Upper lobe of right lung (tissue), 1 donor: ENCODE results near the gene TOMM22. TPM values are rescaled to one million over a fixed set of nuclear protein-coding genes. Genes with fewer than 3 reads are reported as not detected.

Experiments
- ATAC-seq: fragments of 200-7000 bp; cut with Tn5 transposase; one replicate; pipeline ENCODE4 v1.9.1; 2020; ENCODE audit warnings: mild to moderate bottlenecking, moderate library complexity
- DNase-seq: peaks from one replicate; pipeline ENCODE4 v3.0.0-alpha.2; 2020
- H3K27ac ChIP-seq: fragments of 200-600 bp; one replicate; pipeline ENCODE4 v1.8.0; 2022
- H3K27me3 ChIP-seq: fragments of 200-600 bp; one replicate; pipeline ENCODE4 v1.8.0; 2022; ENCODE audit warnings: mild to moderate bottlenecking
- H3K36me3 ChIP-seq: fragments of 200-600 bp; one replicate; pipeline ENCODE4 v1.8.0; 2022
- H3K4me1 ChIP-seq: fragments of 200-600 bp; one replicate; pipeline ENCODE4 v1.8.0; 2022
- H3K4me3 ChIP-seq: fragments of 200-600 bp; one replicate; pipeline ENCODE4 v1.8.0; 2022; ENCODE audit warnings: mild to moderate bottlenecking
- H3K9me3 ChIP-seq: fragments of 200-600 bp; one replicate; pipeline ENCODE4 v1.8.0; 2022
- intact Hi-C: fragments of 100-400 bp; cut with DNase I; formaldehyde crosslinking; loops from one replicate; pipeline ENCODE4 v1.11.0; 2022
- total RNA-seq: library from RNA; stranded (reverse); fragmentation: NEBNext Ultra II Directional; extraction: Animal tissue kit (Norgen Biotek cat#: 25700); gene quantifications from one replicate; pipeline ENCODE4 v1.2.1, GENCODE V29; 2021
- TF ChIP-seq, protein P1 (sequence below): fragments of 200-600 bp; IDR thresholded peaks from one replicate; pipeline ENCODE4 v1.8.0; 2022; ENCODE audit warnings: antibody characterized with exemption
- donor health status: DM: no; HTN: yes; CAD: no; lungs with severe emphysema.

TOMM22 gene
- total RNA-seq, 1 donor from 2014 or later = 51.6 TPM

DNA sequence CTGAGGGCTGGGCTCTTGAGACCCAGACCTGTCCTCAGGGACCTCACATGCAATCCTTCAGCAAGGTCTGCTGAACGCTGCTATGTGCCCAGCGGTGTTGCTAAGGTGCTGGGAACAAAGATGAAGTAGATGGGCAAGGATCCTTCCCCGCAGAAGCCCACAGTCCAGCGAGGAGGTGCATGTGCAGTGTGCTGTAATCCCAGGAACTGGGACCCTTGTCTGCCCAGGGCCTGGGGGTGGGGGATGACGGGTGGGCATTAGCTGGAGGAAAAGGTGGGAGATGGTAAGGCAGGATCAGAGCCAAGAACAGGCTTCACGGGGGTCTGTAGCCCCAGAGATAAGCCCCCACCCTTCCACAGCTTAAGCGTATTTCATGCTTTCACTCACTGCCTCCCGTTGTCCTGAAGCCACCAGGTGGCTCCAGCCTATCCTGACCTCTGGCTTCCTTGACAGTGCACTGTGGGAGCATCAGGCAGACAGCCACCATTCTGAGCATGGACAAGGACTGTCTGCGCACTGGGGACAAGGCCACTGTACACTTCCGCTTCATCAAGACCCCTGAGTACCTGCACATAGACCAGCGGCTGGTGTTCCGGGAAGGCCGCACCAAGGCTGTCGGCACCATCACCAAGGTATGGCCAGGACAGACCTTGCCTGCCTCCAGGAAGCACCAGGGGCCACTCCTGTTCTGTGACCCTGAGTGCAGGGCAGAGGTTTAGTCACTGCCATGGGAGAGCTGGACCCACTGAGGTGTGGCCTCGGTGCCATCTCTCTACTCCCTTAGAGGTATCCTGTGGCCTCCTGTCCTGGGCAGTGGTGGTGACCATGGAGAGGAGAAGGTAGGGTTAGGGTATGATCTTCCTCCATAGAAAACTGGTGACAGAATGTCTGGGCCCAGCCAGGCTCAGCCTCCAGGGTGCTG, 46.0 kb downstream of the TOMM22 start:
- H3K27ac ChIP-seq = no peak overlapping the region
- peaks cover under 1% of the 10 kb centered on the region for H3K4me1 ChIP-seq
- intact Hi-C loops = no loop called here
- H3K4me3 ChIP-seq = no peak overlapping the region
- TF ChIP-seq, protein P1, sequence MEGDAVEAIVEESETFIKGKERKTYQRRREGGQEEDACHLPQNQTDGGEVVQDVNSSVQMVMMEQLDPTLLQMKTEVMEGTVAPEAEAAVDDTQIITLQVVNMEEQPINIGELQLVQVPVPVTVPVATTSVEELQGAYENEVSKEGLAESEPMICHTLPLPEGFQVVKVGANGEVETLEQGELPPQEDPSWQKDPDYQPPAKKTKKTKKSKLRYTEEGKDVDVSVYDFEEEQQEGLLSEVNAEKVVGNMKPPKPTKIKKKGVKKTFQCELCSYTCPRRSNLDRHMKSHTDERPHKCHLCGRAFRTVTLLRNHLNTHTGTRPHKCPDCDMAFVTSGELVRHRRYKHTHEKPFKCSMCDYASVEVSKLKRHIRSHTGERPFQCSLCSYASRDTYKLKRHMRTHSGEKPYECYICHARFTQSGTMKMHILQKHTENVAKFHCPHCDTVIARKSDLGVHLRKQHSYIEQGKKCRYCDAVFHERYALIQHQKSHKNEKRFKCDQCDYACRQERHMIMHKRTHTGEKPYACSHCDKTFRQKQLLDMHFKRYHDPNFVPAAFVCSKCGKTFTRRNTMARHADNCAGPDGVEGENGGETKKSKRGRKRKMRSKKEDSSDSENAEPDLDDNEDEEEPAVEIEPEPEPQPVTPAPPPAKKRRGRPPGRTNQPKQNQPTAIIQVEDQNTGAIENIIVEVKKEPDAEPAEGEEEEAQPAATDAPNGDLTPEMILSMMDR = no peak
- no peaks in the 10 kb centered on the region for H3K9me3 ChIP-seq
- DNase-seq (no peak), ATAC-seq (no peak)
- peaks cover 92% of the 10 kb centered on the region for H3K36me3 ChIP-seq
- no peaks in the 10 kb centered on the region for H3K27me3 ChIP-seq

DNA sequence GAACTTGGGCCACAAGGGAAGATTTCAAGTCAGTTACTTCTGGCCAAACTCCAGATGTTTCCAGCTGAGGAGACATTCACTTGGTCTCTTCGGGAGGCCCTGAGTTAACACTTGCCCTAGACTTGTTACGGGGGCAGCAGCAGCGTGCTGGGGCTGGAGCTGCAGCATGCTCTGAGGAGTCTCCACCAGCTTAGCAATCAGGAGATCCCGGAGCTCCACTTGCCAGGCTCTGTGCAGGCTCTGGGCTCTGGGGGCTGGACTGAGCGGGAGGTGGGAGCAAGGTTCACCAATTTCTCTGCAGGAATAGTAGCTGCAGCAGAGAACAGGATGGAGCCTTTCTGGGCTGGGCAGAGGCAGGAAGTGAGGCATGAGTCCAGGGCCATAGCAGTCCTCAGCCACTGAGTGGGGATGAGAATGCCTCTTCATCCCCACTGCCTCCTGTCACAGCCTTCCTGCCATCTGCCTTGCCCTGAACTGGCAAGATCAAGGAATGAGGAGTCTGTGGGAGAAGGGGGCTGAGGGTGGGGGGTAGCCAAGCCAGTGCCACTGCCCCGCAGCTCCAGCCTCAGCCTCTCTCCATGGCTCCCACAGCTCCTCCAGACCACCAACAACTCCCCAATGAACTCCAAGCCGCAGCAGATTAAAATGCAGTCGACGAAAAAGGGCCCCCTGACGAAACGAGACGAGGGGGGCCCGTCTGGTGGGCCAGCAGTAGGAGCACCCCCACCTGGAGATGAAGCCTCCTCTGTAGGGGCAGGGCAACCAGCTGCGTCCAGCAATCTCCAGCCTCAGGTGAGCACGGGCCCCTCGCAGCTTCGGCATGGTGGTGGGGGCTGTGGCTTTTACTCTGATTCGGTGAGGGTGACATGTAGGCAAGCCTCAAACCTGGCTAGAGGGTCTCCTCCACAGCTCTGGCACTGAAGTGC, 47.4 kb downstream of the TOMM22 start:
- Histone ChIP-seq H3K4me3 (no peak overlapping the region), H3K36me3 (peaks cover 79% of the 10 kb centered on the region), H3K27me3 (no peaks in the 10 kb centered on the region), H3K27ac (no peak overlapping the region), H3K4me1 (peaks cover 9% of the 10 kb centered on the region), H3K9me3 (no peaks in the 10 kb centered on the region)
- no peak for ATAC-seq
- TF ChIP-seq, protein P1 = no peak
- no peak for DNase-seq
- intact Hi-C loops = no loop called here

DNA sequence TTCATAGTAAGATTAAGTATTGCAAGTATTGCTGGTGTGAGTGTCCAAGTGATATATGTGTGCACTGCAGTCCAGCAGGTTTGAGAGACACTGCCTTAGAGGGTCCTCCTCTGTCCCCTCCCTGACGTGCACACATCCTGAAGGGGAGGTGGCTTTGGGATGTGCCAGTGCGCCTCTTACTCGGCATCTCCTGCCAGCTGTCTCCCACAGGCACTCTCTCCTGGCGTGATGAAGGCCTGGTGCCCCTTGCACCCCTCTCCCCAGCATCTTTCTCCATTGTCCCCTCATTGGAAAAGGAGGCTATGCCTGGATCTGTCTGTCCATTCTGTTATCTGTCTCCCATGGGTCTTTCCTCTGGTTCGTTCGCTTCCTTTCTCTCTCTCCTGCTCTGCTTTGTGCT, 48.2 kb downstream of the TOMM22 start:
- intact Hi-C loops = no loop called here
- H3K4me3 ChIP-seq = no peak overlapping the region
- TF ChIP-seq, protein P1 = no peak

DNA sequence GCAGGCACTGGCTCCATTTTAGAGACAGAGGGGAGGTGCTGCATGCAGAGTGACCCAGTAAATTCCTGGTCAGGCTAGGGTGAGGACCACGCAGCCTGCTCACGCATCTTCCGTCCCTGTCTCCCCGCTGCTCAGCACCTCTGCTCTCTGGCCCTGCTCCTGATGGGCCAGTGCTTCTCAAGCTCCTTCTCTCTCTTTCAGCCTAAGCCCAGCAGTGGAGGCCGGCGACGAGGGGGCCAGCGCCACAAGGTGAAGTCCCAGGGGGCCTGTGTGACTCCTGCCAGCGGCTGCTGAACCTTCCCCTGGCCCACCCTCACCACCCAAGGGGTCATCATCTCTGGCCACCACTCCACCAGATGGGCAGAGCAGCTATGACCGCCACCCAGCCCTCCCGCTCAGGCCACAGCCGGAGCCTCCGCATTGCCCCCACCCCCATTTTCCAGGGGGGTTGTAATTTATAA, 48.7 kb downstream of the TOMM22 start:
- Histone ChIP-seq H3K36me3 (peaks cover 70% of the 10 kb centered on the region), H3K4me1 (peaks cover 14% of the 10 kb centered on the region), H3K27me3 (no peaks in the 10 kb centered on the region), H3K4me3 (no peak overlapping the region), H3K9me3 (no peaks in the 10 kb centered on the region), H3K27ac (no peak overlapping the region)
- no peak for ATAC-seq
- intact Hi-C loops = no loop called here
- DNase-seq = peak; percentile 54
- TF ChIP-seq, protein P1 = no peak

More for the DNA sequence above, 48.2 kb downstream of the TOMM22 start:
- H3K4me1 ChIP-seq = peaks cover 14% of the 10 kb centered on the region
- peaks cover 71% of the 10 kb centered on the region for H3K36me3 ChIP-seq
- ATAC-seq (no peak), DNase-seq (no peak)
- no peaks in the 10 kb centered on the region for H3K9me3 ChIP-seq
- H3K27me3 ChIP-seq = no peaks in the 10 kb centered on the region
- H3K27ac ChIP-seq = no peak overlapping the region

DNA sequence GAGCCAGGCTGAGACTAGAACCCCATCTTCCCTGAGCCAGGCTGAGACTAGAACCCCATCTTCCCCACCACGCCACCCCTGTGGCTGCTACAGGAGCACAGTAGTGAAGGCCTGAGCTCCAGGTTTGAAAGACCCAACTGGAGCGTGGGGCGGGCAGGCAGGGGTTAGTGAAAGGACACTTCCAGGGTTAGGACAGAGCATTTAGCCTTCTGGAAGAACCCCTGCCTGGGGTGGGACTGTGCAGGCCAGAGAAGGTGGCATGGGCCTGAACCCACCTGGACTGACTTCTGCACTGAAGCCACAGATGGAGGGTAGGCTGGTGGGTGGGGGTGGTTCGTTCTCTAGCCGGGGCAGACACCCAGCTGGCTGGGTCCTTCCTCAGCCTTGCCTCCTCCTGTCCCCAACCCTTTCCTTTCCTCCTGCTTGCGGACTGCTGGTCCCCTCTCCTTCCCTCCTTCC, 50.0 kb downstream of the TOMM22 start:
- Histone ChIP-seq H3K9me3 (no peaks in the 10 kb centered on the region), H3K27ac (no peak overlapping the region), H3K4me3 (no peak overlapping the region), H3K36me3 (peaks cover 70% of the 10 kb centered on the region), H3K4me1 (peaks cover 14% of the 10 kb centered on the region), H3K27me3 (no peaks in the 10 kb centered on the region)
- peak; percentile 61 for DNase-seq
- no peak for ATAC-seq
- TF ChIP-seq, protein P1 = no peak
- intact Hi-C loops = no loop called here
